HL-60/S4 treated with phorbol 12-myristate 13-acetate at 8.2 ng/mL for 4 days and 3 days (cell line): ENCODE data around the gene SPRED3.
"Not testable (repeated sequence)": the region's sequence is repeated elsewhere in the genome, so short reads cannot be mapped to it uniquely, and the experiment has no call there.

ENCODE experiments used
- in situ Hi-C: fragments of 300-500 bp; cut with MboI; formaldehyde crosslinking; loops from 2 replicates; pipeline ENCODE4 v1.15.0; 2022; ENCODE audit warnings: low sequenced_read_pairs

Gene SPRED3

GRCh38 chr19:38411898-38412297, 23.4 kb downstream of the SPRED3 start:
- in situ Hi-C loops = loop anchor here (25.0 kb wide), 1 partner anchor 500 kb away; the partner anchor contains the start of gene CCER2

GRCh38 chr19:38412491-38412890, 24.0 kb downstream of the SPRED3 start:
- in situ Hi-C loops = loop anchor here (25.0 kb wide), 1 partner anchor 500 kb away; the partner anchor contains the start of gene CCER2

GRCh38 chr19:38412961-38413360, 24.5 kb downstream of the SPRED3 start:
- in situ Hi-C loops = loop anchor here (25.0 kb wide), 1 partner anchor 499 kb away; the partner anchor contains the start of gene CCER2

- in situ Hi-C loops = loop anchor here (25.0 kb wide), 1 partner anchor 499 kb away; the partner anchor contains the start of gene CCER2
Observed at GRCh38 chr19:38413416-38413815, 24.9 kb downstream of the SPRED3 start.

GRCh38 chr19:38417146-38417543, 28.6 kb downstream of the SPRED3 start:
- in situ Hi-C loops = loop anchor here (25.0 kb wide), 1 partner anchor 495 kb away; the partner anchor contains the start of gene CCER2

GRCh38 chr19:38417544-38418506, 29.3 kb downstream of the SPRED3 start:
- in situ Hi-C loops = loop anchor here (25.0 kb wide), 1 partner anchor 494 kb away; the partner anchor contains the start of gene CCER2

GRCh38 chr19:38420935-38421334, 32.4 kb downstream of the SPRED3 start:
- in situ Hi-C loops = loop anchor here (25.0 kb wide), 1 partner anchor 491 kb away; the partner anchor contains the start of gene CCER2

GRCh38 chr19:38421856-38422255, 33.4 kb downstream of the SPRED3 start:
- in situ Hi-C loops = loop anchor here (25.0 kb wide), 1 partner anchor 490 kb away; the partner anchor contains the start of gene CCER2

GRCh38 chr19:38422438-38422837, 33.9 kb downstream of the SPRED3 start:
- in situ Hi-C loops = loop anchor here (25.0 kb wide), 1 partner anchor 490 kb away; the partner anchor contains the start of gene CCER2

- in situ Hi-C loops = loop anchor here (25.0 kb wide), 1 partner anchor 488 kb away; the partner anchor contains the start of gene CCER2
Observed at GRCh38 chr19:38424272-38424671, 35.8 kb downstream of the SPRED3 start.

- in situ Hi-C loops = no loop called here
Observed at GRCh38 chr19:38425222-38425809, 36.8 kb downstream of the SPRED3 start.

GRCh38 chr19:38425810-38426466, 37.4 kb downstream of the SPRED3 start, which contains the start of gene RASGRP4:
RASGRP4 (minus strand) TSS chr19:38426219; CDS start chr19:38426091, 128 bp downstream.
- in situ Hi-C loops = no loop called here

- in situ Hi-C loops = not testable (repeated sequence)
Observed at GRCh38 chr19:38427035-38427677, 38.7 kb downstream of the SPRED3 start.

GRCh38 chr19:38429055-38429810, 40.7 kb downstream of the SPRED3 start:
- in situ Hi-C loops = no loop called here

- in situ Hi-C loops = no loop called here
Observed at GRCh38 chr19:38429811-38430156, 41.3 kb downstream of the SPRED3 start.

GRCh38 chr19:38430931-38431330, 42.4 kb downstream of the SPRED3 start:
- in situ Hi-C loops = no loop called here

- in situ Hi-C loops = no loop called here
Observed at GRCh38 chr19:38433268-38433733, 44.8 kb downstream of the SPRED3 start, which contains the start of gene RYR1. RYR1 (plus strand) TSS chr19:38433691; CDS start chr19:38433830, 139 bp downstream.

GRCh38 chr19:38434549-38435051, 46.1 kb downstream of the SPRED3 start:
- in situ Hi-C loops = no loop called here

GRCh38 chr19:38437295-38437694, 48.8 kb downstream of the SPRED3 start:
- in situ Hi-C loops = no loop called here
